Keratinocyte (primary cell): ENCODE data around the gene TCF19. TPM values are rescaled to one million over a fixed set of nuclear protein-coding genes. Genes with fewer than 3 reads are reported as not detected.

Experiments
- DNase-seq: peaks from one replicate; pipeline ENCODE4 v3.0.0-alpha.2; 2011; ENCODE audit warnings: low read depth, missing footprints, low spot score
- FAIRE-seq: peaks from 2 replicates; lab custom pipeline; 2011; peaks lifted over from hg19 to GRCh38; lab: Jason Lieb, UNC
- H2AFZ ChIP-seq: 2 replicates; pipeline ENCODE4 v1.6.0; 2012; ENCODE audit warnings: low read length, control low read depth, inconsistent platforms; ENCODE audit not compliant: control insufficient read depth
- H3K27ac ChIP-seq: 2 replicates; pipeline ENCODE4 v1.5.1; 2011; ENCODE audit warnings: low read length; ENCODE audit not compliant: control insufficient read depth, insufficient read depth
- H3K27me3 ChIP-seq: 3 replicates; pipeline ENCODE4 v1.6.0; 2011; ENCODE audit warnings: low read length; ENCODE audit not compliant: control insufficient read depth, insufficient read depth; ENCODE audit errors: extremely low read depth
- H3K36me3 ChIP-seq, 2 experiments: 2 replicates in 1 of 2; 3 replicates in 1 of 2; pipeline ENCODE4 v1.5.1; 2011; ENCODE audit warnings: low read length in 2 of 2, mild to moderate bottlenecking in 1 of 2; ENCODE audit not compliant: control insufficient read depth in 2 of 2, insufficient read depth in 2 of 2; ENCODE audit errors: extremely low read depth in 1 of 2
- H3K4me1 ChIP-seq: 3 replicates; pipeline ENCODE4 v1.5.1; 2011; ENCODE audit warnings: low read length; ENCODE audit not compliant: control insufficient read depth, insufficient read depth; ENCODE audit errors: extremely low read depth
- H3K4me2 ChIP-seq: 3 replicates; pipeline ENCODE4 v1.6.0; 2011; ENCODE audit warnings: low read depth, low read length; ENCODE audit not compliant: control insufficient read depth, insufficient read depth; ENCODE audit errors: extremely low read depth
- H3K4me3 ChIP-seq, 3 experiments: fragments of 200-600 bp in 1 of 3; sonication (generic) in 1 of 3; 2 replicates in 2 of 3; 3 replicates in 1 of 3; pipeline ENCODE4 v1.5.1; 2011 to 2016; ENCODE audit warnings: low read length in 3 of 3, mild to moderate bottlenecking in 3 of 3, control low read depth in 2 of 3, inconsistent platforms in 1 of 3, low read depth in 1 of 3, mixed read lengths in 1 of 3, mixed run types in 1 of 3, moderate library complexity in 1 of 3; ENCODE audit not compliant: control insufficient read depth in 2 of 3, insufficient read depth in 2 of 3; ENCODE audit errors: extremely low read depth in 1 of 3
- H3K79me2 ChIP-seq: 2 replicates; pipeline ENCODE4 v1.6.0; 2012; ENCODE audit warnings: low read length; ENCODE audit not compliant: control insufficient read depth, insufficient read depth
- H3K9ac ChIP-seq: 3 replicates; pipeline ENCODE4 v1.6.0; 2011; ENCODE audit warnings: low read length; ENCODE audit not compliant: control insufficient read depth, insufficient read depth; ENCODE audit errors: extremely low read depth
- H3K9me1 ChIP-seq: 3 replicates; pipeline ENCODE4 v1.6.0; 2011; ENCODE audit warnings: low read length; ENCODE audit not compliant: control insufficient read depth, insufficient read depth; ENCODE audit errors: extremely low read depth
- H3K9me3 ChIP-seq: 2 replicates; pipeline ENCODE4 v1.5.1; 2012; ENCODE audit warnings: low read depth, low read length; ENCODE audit not compliant: control insufficient read depth
- H4K20me1 ChIP-seq: 3 replicates; pipeline ENCODE4 v1.6.0; 2011; ENCODE audit warnings: low read length; ENCODE audit not compliant: control insufficient read depth, insufficient read depth; ENCODE audit errors: extremely low read depth
- CTCF ChIP-seq, 3 experiments: IDR thresholded peaks in 1 of 3; conservative IDR thresholded peaks in 1 of 3; optimal IDR thresholded peaks in 1 of 3; 2 replicates in 2 of 3; 3 replicates in 1 of 3; pipeline versions ENCODE3 to v1.5.1; 2011; ENCODE audit warnings: low read length in 3 of 3, mild to moderate bottlenecking in 3 of 3, moderate library complexity in 2 of 3, control low read depth in 1 of 3, inconsistent platforms in 1 of 3; ENCODE audit not compliant: insufficient read depth in 2 of 3; ENCODE audit errors: extremely low read depth in 1 of 3
- EZH2 ChIP-seq: IDR thresholded peaks from one replicate; pipeline ENCODE4 v1.6.1; 2012; ENCODE audit warnings: inconsistent platforms, mild to moderate bottlenecking, low read length, moderate library complexity
- dilution Hi-C: fragments of 300-500 bp; cut with MboI; formaldehyde crosslinking; loops from one replicate; pipeline ENCODE4 v1.7.0; 2020; ENCODE audit warnings: low sequenced_read_pairs; ENCODE audit not compliant: extremely low pct_ligation_motif_present
- polyA minus RNA-seq, 3 experiments: library from RNA; depleted of rRNA, polyadenylated mRNA; stranded (reverse); fragments of >200 nt; gene quantifications; 1 replicate in 1 of 3; 2 replicates in 1 of 3; 3 replicates in 1 of 3; pipeline ENCODE4 v1.2.3, GENCODE V29; 2011
- polyA plus RNA-seq, 5 experiments: library from polyadenylated mRNA; depleted of rRNA in 3 of 5; stranded (reverse) in 3 of 5; stranded (forward) in 1 of 5; unstranded in 1 of 5; fragments of >200 nt; gene quantifications; 1 replicate in 1 of 5; 2 replicates in 3 of 5; 3 replicates in 1 of 5; pipeline versions ENCODE4 v1.2.1 to v1.2.3, GENCODE V29; 2011 to 2012; ENCODE audit warnings: missing spikeins in 2 of 5, low read depth in 1 of 5, low replicate concordance in 1 of 5

TCF19 gene
- polyA plus RNA-seq = 2.5 to 9.4 TPM (median 7.4 TPM) in 3 replicates
- 0.76 TPM for polyA plus RNA-seq (2011; ENCODE audit: low read depth)
- polyA plus RNA-seq (2011; cell fraction: cytosol; rRNA removed) = 2.6 and 2.8 TPM in 2 replicates
- polyA plus RNA-seq (2011; cell fraction: nucleus; rRNA removed) = 2.7 and 3.2 TPM in 2 replicates
- polyA plus RNA-seq (2012; ENCODE audit: low replicate concordance) = 0.75 and 10.9 TPM in 2 replicates
- polyA minus RNA-seq = 1.7 to 19.2 TPM (median 5.0 TPM) in 3 replicates
- 5.6 TPM for polyA minus RNA-seq (2011; cell fraction: cytosol; rRNA and poly(A)+ RNA removed)
- 0.84 and 1.9 TPM in 2 replicates for polyA minus RNA-seq (2011; cell fraction: nucleus; rRNA and poly(A)+ RNA removed)

- no peaks in the 10 kb centered on the region for H4K20me1 ChIP-seq
- peaks cover 10% of the 10 kb centered on the region for H3K79me2 ChIP-seq
- FAIRE-seq (peak; percentile 55), DNase-seq (peak; percentile 96)
- no peaks in the 10 kb centered on the region for H3K9me1 ChIP-seq
- no peak for TF ChIP-seq EZH2
- dilution Hi-C loops = no loop called here
- H3K27ac ChIP-seq = peak within 1 kb of the TSS; percentile 59
- peak within 1 kb of the TSS; percentile 92 for H2AFZ ChIP-seq
- peaks cover 13% of the 10 kb centered on the region for H3K4me1 ChIP-seq
- H3K36me3 ChIP-seq = peaks cover 0 to 2% of the 10 kb centered on the region in 2 experiments
- peak within 1 kb of the TSS; percentile 81 for H3K9ac ChIP-seq
- peak within 1 kb of the TSS; percentile 69 to 94 (median 85) for H3K4me3 ChIP-seq
- peak within 1 kb of the TSS; percentile 94 for H3K4me2 ChIP-seq
- H3K27me3 ChIP-seq = no peaks in the 10 kb centered on the region
- no peaks in the 10 kb centered on the region for H3K9me3 ChIP-seq
Observed at GRCh38 chr6:31158140-31158862, at the start of gene TCF19. Gene TCF19, plus strand, starts transcription at chr6:31158589. Its CDS starts 881 bp downstream, at chr6:31159470.

GRCh38 chr6:31110825-31111582 is 47.4 kb upstream of the TCF19 start:
- no peaks in the 10 kb centered on the region for H3K9me3 ChIP-seq
- no peak overlapping the region for H3K27ac ChIP-seq
- H3K9me1 ChIP-seq = no peaks in the 10 kb centered on the region
- no peak overlapping the region for H3K4me3 ChIP-seq
- H3K79me2 ChIP-seq = peaks cover 10% of the 10 kb centered on the region
- no peak for DNase-seq
- H3K4me2 ChIP-seq = no peak overlapping the region
- dilution Hi-C loops = no loop called here
- no peak for FAIRE-seq
- no peak overlapping the region for H3K9ac ChIP-seq
- TF ChIP-seq CTCF (optimal IDR thresholded peaks at IDR 0.05 in 1 of 3, IDR thresholded peaks at IDR 0.05 in 1 of 3, conservative IDR thresholded peaks at IDR 0.05 in 1 of 3; ENCODE audit: extremely low read depth in 1 of 3, insufficient read depth in 2 of 3, low read length in 3 of 3) = no peak
- no peak for TF ChIP-seq EZH2
- H3K27me3 ChIP-seq = no peaks in the 10 kb centered on the region
- no peaks in the 10 kb centered on the region for H4K20me1 ChIP-seq
- no peaks in the 10 kb centered on the region for H3K36me3 ChIP-seq
- no peak overlapping the region for H2AFZ ChIP-seq
- peaks cover 24% of the 10 kb centered on the region for H3K4me1 ChIP-seq
